Measurements from ENCODE around the gene NTPCR. TPM values are rescaled to one million over a fixed set of nuclear protein-coding genes. Genes with fewer than 3 reads are reported as not detected.
A peak's percentile ranks its signal among the peaks of the same experiment; 100 is the strongest.

The NTPCR gene
- total and polyA plus RNA-seq, 10 donors = 18.8 to 42.6 (median 29.8) TPM

DNA sequence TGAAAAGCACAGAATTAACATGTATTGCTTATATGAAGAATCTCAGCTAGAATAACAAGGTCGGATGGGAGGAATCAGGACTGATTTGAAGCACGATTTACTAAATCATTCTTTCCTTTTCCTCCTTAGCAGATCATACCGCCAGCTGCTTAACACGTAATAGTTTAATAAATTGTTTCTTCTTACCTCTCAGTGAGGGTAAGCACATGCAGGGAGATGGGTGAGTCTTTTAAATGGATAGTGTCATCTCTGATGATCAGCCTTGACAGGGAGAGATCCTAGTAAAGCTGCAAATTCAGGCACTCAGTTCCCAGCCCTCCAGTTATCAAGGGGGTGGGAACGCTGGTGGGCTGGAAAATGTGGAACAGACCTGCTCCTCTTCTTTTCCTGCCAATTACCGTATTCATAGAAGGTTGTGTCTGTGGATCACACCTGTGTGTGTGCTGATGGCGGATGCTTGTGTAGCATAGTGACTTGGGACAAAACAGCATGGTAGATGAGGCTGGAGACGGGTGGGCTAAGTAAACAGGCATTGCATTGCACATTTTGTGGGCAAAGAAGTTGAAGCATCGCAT lies 30.7 kb downstream of the NTPCR start:
- 92 to 97% (median 93%) methylated on average over 9 of the region's 9 CpGs for WGBS, 5 donors
- Histone ChIP-seq H3K4me1 (peaks cover 0 to 14% (median 9%) of the 10 kb centered on the region in 6 donors), H3K27me3 (replicated peaks in 1 of 7) (no peaks in the 10 kb centered on the region), H3K27ac (no peak overlapping the region), H3K4me3 (no peak overlapping the region), H3K36me3 (peaks cover 0 to 47% (median 0%) of the 10 kb centered on the region in 6 donors), H3K9me3 (no peaks in the 10 kb centered on the region)
- intact Hi-C loops (cut with DNase I; ENCODE audit: low total_unique reads) = no loop called here
- no peak for DNase-seq
- TF ChIP-seq POLR2AphosphoS5 (IDR thresholded peaks at IDR 0.05) = no peak
- TF ChIP-seq POLR2A (IDR thresholded peaks at IDR 0.05) = no peak
- TF ChIP-seq, protein P1, sequence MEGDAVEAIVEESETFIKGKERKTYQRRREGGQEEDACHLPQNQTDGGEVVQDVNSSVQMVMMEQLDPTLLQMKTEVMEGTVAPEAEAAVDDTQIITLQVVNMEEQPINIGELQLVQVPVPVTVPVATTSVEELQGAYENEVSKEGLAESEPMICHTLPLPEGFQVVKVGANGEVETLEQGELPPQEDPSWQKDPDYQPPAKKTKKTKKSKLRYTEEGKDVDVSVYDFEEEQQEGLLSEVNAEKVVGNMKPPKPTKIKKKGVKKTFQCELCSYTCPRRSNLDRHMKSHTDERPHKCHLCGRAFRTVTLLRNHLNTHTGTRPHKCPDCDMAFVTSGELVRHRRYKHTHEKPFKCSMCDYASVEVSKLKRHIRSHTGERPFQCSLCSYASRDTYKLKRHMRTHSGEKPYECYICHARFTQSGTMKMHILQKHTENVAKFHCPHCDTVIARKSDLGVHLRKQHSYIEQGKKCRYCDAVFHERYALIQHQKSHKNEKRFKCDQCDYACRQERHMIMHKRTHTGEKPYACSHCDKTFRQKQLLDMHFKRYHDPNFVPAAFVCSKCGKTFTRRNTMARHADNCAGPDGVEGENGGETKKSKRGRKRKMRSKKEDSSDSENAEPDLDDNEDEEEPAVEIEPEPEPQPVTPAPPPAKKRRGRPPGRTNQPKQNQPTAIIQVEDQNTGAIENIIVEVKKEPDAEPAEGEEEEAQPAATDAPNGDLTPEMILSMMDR (IDR thresholded peaks at IDR 0.05 in 8 of 11, conservative IDR thresholded peaks at IDR 0.05 in 3 of 11) = no peak

DNA sequence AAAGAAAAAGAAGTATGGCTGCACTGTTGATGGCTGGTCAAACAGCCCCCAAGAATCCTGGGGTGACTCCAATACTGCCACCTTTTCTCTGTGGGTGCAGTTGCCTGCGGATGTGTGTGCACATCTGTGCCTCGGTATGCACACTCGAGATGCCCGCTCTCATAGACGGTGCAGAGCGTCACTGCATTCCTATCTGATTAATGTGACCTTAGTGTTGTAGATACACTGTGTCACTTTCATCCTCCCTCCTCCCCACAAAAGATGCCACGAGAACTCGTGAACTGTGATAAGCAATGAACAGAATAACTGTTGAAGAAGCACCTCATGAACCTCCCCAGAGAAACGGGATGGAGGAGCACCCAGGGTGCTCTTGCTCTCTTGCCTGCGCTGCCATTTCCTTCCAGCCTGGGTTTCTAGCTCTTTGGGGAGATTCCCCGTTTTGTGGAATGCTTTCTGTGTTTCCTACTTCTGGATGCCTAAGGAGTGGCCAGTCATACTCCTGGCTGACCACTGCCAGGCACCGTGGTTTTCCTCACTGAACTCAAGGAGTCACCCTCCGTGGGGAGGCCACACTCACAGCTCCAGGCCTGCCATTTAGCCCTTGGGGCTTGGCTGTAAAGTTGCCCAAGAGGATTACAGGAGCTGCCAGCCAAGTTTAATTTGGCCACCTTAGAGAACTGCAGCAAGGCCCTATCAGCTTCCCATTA lies 32.0 kb downstream of the NTPCR start:
- Histone ChIP-seq H3K36me3 (peaks cover 0 to 36% (median 0%) of the 10 kb centered on the region in 6 donors), H3K27me3 (replicated peaks in 1 of 7) (no peaks in the 10 kb centered on the region), H3K4me3 (no peak overlapping the region), H3K27ac (no peak overlapping the region), H3K4me1 (peaks cover 0 to 14% (median 9%) of the 10 kb centered on the region in 6 donors), H3K9me3 (no peaks in the 10 kb centered on the region)
- TF ChIP-seq POLR2AphosphoS5 (IDR thresholded peaks at IDR 0.05) (no peak), POLR2A (IDR thresholded peaks at IDR 0.05) (no peak)
- TF ChIP-seq, protein P1 (IDR thresholded peaks at IDR 0.05 in 8 of 11, conservative IDR thresholded peaks at IDR 0.05 in 3 of 11) = no peak
- intact Hi-C loops (cut with DNase I; ENCODE audit: low total_unique reads) = no loop called here
- WGBS, 5 donors = 88 to 93% (median 90%) methylated on average over 13 of the region's 13 CpGs
- DNase-seq = no peak

DNA sequence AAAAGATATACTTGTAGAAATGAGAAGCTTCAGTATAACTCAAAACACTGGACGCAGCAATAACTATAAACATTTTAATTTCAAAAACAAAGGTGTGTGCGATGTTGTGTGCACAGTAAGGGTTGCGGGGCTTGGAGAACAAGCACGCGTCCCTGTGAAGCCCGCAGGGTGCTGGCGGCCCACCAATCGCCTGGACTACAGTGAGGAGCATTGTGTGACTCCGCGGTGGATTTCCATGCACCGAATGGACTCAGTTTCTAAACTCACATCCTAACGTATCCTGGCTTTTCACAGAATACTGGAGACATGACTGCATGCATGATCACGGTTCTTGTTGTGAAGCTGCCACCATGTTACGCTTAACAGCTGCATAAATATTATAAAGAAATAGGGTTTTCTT lies 33.0 kb downstream of the NTPCR start:
- H3K27me3 ChIP-seq (replicated peaks in 1 of 7) = no peaks in the 10 kb centered on the region
- no peak overlapping the region for H3K4me3 ChIP-seq
- peaks cover 0 to 7% (median 5%) of the 10 kb centered on the region in 6 donors for H3K4me1 ChIP-seq
- TF ChIP-seq, protein P1 (IDR thresholded peaks at IDR 0.05 in 8 of 11, conservative IDR thresholded peaks at IDR 0.05 in 3 of 11) = no peak
- peak in 1 of 3 donors; percentile 32 for TF ChIP-seq POLR2AphosphoS5 (IDR thresholded peaks at IDR 0.05)
- TF ChIP-seq POLR2A (IDR thresholded peaks at IDR 0.05) = no peak
- intact Hi-C loops (cut with DNase I; ENCODE audit: low total_unique reads) = no loop called here
- DNase-seq = no peak
- peaks cover 0 to 29% (median 0%) of the 10 kb centered on the region in 6 donors for H3K36me3 ChIP-seq
- WGBS, 5 donors = 95 to 98% (median 96%) methylated on average over 14 of the region's 14 CpGs
- no peak overlapping the region for H3K27ac ChIP-seq
- H3K9me3 ChIP-seq = no peaks in the 10 kb centered on the region

DNA sequence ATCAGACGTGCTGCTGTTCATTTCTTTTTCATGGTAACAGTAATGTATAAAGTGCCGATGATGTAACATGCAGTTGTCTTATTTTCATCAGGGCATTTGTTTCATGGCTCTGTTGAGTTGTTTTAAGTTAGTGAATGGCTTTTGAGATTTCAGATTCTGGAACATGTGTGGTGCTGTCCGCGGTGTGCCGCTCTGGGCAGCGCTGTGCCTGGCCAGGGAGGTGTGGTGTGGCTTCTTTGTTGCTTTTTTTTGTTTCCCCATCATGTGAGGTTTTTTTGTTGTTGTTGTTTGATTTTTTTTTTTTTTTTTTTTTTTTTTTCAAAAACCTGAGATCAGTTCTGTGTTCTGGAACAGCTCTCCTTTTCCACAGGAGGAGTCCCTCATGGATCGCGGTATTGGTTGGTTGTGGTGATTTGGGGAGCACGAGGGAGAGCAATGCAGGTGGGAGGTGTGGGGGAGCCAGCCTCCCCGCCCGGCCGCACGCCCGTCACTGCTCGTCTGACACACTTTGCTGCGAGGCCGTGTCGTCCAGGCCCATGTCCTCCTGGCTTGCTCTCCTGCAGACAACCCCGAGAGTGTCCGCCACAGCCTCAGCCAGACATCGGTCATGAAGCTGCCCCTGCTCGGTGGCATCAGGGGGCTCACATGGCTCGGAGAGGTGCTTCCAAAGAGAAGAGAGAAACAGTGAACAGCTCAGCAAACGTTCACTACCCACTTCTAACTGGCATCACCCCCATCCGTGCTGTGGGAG lies 33.6 kb downstream of the NTPCR start:
- 87 to 94% (median 92%) methylated on average over 23 to 25 of the region's 25 CpGs for WGBS, 5 donors
- H3K36me3 ChIP-seq = peaks cover 0 to 29% (median 0%) of the 10 kb centered on the region in 6 donors
- TF ChIP-seq POLR2AphosphoS5 (IDR thresholded peaks at IDR 0.05) = no peak
- TF ChIP-seq POLR2A (IDR thresholded peaks at IDR 0.05) = no peak
- TF ChIP-seq, protein P1 (IDR thresholded peaks at IDR 0.05 in 8 of 11, conservative IDR thresholded peaks at IDR 0.05 in 3 of 11) = no peak
- H3K27me3 ChIP-seq (replicated peaks in 1 of 7) = no peaks in the 10 kb centered on the region
- H3K27ac ChIP-seq = no peak overlapping the region
- no peak overlapping the region for H3K4me3 ChIP-seq
- no peak for DNase-seq
- H3K4me1 ChIP-seq = peaks cover 0 to under 1% (median 0%) of the 10 kb centered on the region in 6 donors
- no peaks in the 10 kb centered on the region for H3K9me3 ChIP-seq
- intact Hi-C loops (cut with DNase I; ENCODE audit: low total_unique reads) = no loop called here
